CD4-positive, alpha-beta T cell treated with Interleukin-6 for 4 hours (primary cell): ENCODE results near the gene FAXDC2.

Experiments used
- DNase-seq: peaks from one replicate; pipeline ENCODE4 v3.0.0-alpha.2; 2020; ENCODE audit warnings: mixed read lengths

Gene FAXDC2

GRCh38 chr5:154793599-154794524 is 56.5 kb downstream of the FAXDC2 start:
- DNase-seq = no peak

GRCh38 chr5:154791535-154791934 is 58.9 kb downstream of the FAXDC2 start:
- DNase-seq = no peak

GRCh38 chr5:154788212-154788611 is 62.2 kb downstream of the FAXDC2 start:
- DNase-seq = no peak

GRCh38 chr5:154786414-154786813 is 64.0 kb downstream of the FAXDC2 start:
- DNase-seq = no peak

GRCh38 chr5:154784856-154785255 is 65.5 kb downstream of the FAXDC2 start:
- DNase-seq = no peak

- DNase-seq = no peak
Observed at GRCh38 chr5:154783774-154784460, 66.5 kb downstream of the FAXDC2 start.

GRCh38 chr5:154782812-154783592 is 67.4 kb downstream of the FAXDC2 start:
- DNase-seq = no peak

- no peak for DNase-seq
Observed at GRCh38 chr5:154782326-154782725, 68.1 kb downstream of the FAXDC2 start.

- no peak for DNase-seq
Observed at GRCh38 chr5:154780128-154780527, 70.3 kb downstream of the FAXDC2 start.

GRCh38 chr5:154779105-154779504 is 71.3 kb downstream of the FAXDC2 start:
- DNase-seq = no peak

- DNase-seq = no peak
Observed at GRCh38 chr5:154778534-154778933, 71.9 kb downstream of the FAXDC2 start.

- DNase-seq = no peak
Observed at GRCh38 chr5:154776167-154776566, 74.2 kb downstream of the FAXDC2 start.

GRCh38 chr5:154773326-154773725 is 77.1 kb downstream of the FAXDC2 start:
- no peak for DNase-seq

GRCh38 chr5:154771383-154771901 is 79.0 kb downstream of the FAXDC2 start:
- DNase-seq = no peak

- no peak for DNase-seq
Observed at GRCh38 chr5:154770111-154770510, 80.3 kb downstream of the FAXDC2 start.
